ENCODE results near the gene FBXL4. TPM values are rescaled to one million over a fixed set of nuclear protein-coding genes. Genes with fewer than 3 reads are reported as not detected.

The FBXL4 gene
- total and polyA plus RNA-seq, 2 donors (not counting 1 experiment from before 2014, with no cell fraction given) = 16.8 to 18.1 TPM

GRCh38 chr6:98835149-98836024 is 112.4 kb downstream of the FBXL4 start:
- Histone ChIP-seq H3K4me1 (ENCODE audit: control insufficient read depth, extremely low read depth, insufficient read depth, low read length) (peaks cover 6% of the 10 kb centered on the region), H2AFZ (ENCODE audit: low read length) (no peak overlapping the region), H3K9ac (ENCODE audit: insufficient read depth, low read length) (no peak overlapping the region), H3K4me3 (replicated peaks in 1 of 4; ENCODE audit: control extremely low read depth in 1 of 4, insufficient read depth in 1 of 4, low read depth in 3 of 4, low read length in 4 of 4) (peak overlapping the region in 1 of 4 experiments; percentile 14), H3K79me2 (ENCODE audit: control insufficient read depth, insufficient read depth, low read length) (no peaks in the 10 kb centered on the region), H3K4me2 (ENCODE audit: extremely low read depth, insufficient read depth, low read length) (no peak overlapping the region), H3K27me3 (ENCODE audit: control insufficient read depth, insufficient read depth, low read length) (peaks cover 69% of the 10 kb centered on the region), H3K27ac (ENCODE audit: insufficient read depth, low read length) (no peak overlapping the region), H3K9me3 (ENCODE audit: control insufficient read depth, insufficient read depth, low read depth, low read length) (no peaks in the 10 kb centered on the region), H4K20me1 (ENCODE audit: control insufficient read depth, extremely low read depth, insufficient read depth, low read length) (no peaks in the 10 kb centered on the region), H3K36me3 (ENCODE audit: control insufficient read depth, insufficient read depth, low read length) (no peaks in the 10 kb centered on the region)
- peak in 1 of 2 donors; percentile 54 for DNase-seq (ENCODE audit: low read depth in 2 of 2)
- TF ChIP-seq, protein P1, sequence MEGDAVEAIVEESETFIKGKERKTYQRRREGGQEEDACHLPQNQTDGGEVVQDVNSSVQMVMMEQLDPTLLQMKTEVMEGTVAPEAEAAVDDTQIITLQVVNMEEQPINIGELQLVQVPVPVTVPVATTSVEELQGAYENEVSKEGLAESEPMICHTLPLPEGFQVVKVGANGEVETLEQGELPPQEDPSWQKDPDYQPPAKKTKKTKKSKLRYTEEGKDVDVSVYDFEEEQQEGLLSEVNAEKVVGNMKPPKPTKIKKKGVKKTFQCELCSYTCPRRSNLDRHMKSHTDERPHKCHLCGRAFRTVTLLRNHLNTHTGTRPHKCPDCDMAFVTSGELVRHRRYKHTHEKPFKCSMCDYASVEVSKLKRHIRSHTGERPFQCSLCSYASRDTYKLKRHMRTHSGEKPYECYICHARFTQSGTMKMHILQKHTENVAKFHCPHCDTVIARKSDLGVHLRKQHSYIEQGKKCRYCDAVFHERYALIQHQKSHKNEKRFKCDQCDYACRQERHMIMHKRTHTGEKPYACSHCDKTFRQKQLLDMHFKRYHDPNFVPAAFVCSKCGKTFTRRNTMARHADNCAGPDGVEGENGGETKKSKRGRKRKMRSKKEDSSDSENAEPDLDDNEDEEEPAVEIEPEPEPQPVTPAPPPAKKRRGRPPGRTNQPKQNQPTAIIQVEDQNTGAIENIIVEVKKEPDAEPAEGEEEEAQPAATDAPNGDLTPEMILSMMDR (conservative IDR thresholded peaks at IDR 0.05 in 1 of 2, IDR thresholded peaks at IDR 0.05 in 1 of 2; ENCODE audit: low read depth in 1 of 2, low read length in 2 of 2) = no peak
- peak; percentile 100 for TF ChIP-seq EZH2 (IDR thresholded peaks at IDR 0.05; ENCODE audit: low read length, missing control alignments)

DNA sequence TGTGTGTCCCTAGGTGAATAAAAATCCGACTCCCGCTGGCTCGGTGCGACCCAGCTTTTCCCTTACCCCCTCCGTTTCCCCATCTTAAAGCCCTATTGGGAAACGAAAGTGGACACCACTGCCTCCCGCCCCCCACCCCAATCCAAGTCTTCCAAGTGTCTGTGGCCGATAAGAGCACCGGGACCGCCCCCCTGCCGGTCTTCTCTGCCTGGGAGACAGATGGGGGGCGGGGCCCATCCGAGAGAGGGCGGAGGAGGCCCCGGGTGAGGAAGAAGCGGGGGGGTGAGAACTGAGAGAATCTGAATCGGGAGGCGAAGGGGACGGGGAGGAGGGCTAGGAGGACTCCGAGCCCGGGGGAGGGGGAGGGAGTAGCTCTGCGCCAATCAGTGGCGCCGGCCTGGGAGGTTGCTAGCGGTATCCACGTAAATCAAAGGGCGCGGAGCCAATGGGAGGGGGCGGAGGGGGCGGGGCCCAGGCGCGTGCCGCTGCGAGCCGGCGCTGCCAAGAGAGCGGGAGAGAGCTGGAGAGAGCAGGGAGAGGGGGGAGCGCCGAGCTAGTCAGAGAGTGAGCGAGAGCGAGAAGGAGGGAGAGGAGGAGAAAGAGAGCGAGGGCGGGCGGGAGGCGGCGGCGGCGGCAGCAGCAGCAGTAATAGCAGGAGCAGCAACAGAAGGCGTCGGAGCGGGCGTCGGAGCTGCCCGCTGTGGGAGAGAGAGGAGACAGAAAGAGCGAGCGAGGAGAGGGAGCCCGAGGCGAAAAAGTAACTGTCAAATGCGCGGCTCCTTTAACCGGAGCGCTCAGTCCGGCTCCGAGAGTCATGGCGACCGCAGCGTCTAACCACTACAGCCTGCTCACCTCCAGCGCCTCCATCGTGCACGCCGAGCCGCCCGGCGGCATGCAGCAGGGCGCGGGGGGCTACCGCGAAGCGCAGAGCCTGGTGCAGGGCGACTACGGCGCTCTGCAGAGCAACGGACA is 113.4 kb downstream of the FBXL4 start, which contains the start of gene POU3F2:
TSS of gene POU3F2 (plus strand) at position 515 of the 972 bp plus-strand sequence. CDS start at position 815, 300 bp downstream.
- peak within 1 kb of the TSS; percentile 45 to 55 (median 49) for H3K4me3 ChIP-seq (replicated peaks in 1 of 4; ENCODE audit: control extremely low read depth in 1 of 4, insufficient read depth in 1 of 4, low read depth in 3 of 4, low read length in 4 of 4)
- DNase-seq (ENCODE audit: low read depth in 2 of 2) = peak; percentile 61 to 99
- H3K27me3 ChIP-seq (ENCODE audit: control insufficient read depth, insufficient read depth, low read length) = peaks cover 63% of the 10 kb centered on the region
- no peaks in the 10 kb centered on the region for H3K9me3 ChIP-seq (ENCODE audit: control insufficient read depth, insufficient read depth, low read depth, low read length)
- H3K4me2 ChIP-seq (ENCODE audit: extremely low read depth, insufficient read depth, low read length) = peak within 1 kb of the TSS; percentile 88
- peaks cover 6% of the 10 kb centered on the region for H3K4me1 ChIP-seq (ENCODE audit: control insufficient read depth, extremely low read depth, insufficient read depth, low read length)
- no peak within 1 kb of the TSS for H3K27ac ChIP-seq (ENCODE audit: insufficient read depth, low read length)
- TF ChIP-seq, protein P1 (conservative IDR thresholded peaks at IDR 0.05 in 1 of 2, IDR thresholded peaks at IDR 0.05 in 1 of 2; ENCODE audit: low read depth in 1 of 2, low read length in 2 of 2) = no peak
- no peak for TF ChIP-seq EZH2 (IDR thresholded peaks at IDR 0.05; ENCODE audit: low read length, missing control alignments)
- H4K20me1 ChIP-seq (ENCODE audit: control insufficient read depth, extremely low read depth, insufficient read depth, low read length) = no peaks in the 10 kb centered on the region
- no peaks in the 10 kb centered on the region for H3K36me3 ChIP-seq (ENCODE audit: control insufficient read depth, insufficient read depth, low read length)
- no peak within 1 kb of the TSS for H3K9ac ChIP-seq (ENCODE audit: insufficient read depth, low read length)
- H3K79me2 ChIP-seq (ENCODE audit: control insufficient read depth, insufficient read depth, low read length) = no peaks in the 10 kb centered on the region
- peak within 1 kb of the TSS; percentile 47 for H2AFZ ChIP-seq (ENCODE audit: low read length)
